Body of pancreas (tissue), 4 donors: ENCODE results near the gene ZNF284.

Experiments
- CTCF ChIP-seq, 7 experiments: fragments of 450-650 bp in 4 of 7; fragments of 200-600 bp in 3 of 7; sonication (generic) in 3 of 7; IDR thresholded peaks; one replicate each; pipeline ENCODE4 v1.5.1; 2016 to 2019; ENCODE audit warnings: antibody characterized with exemption in 7 of 7
- POLR2A ChIP-seq, 3 donors: fragments of 450-650 bp; IDR thresholded peaks; one replicate each; pipeline ENCODE4 v1.6.1; 2016; ENCODE audit warnings: antibody characterized with exemption in 3 of 3, mild to moderate bottlenecking in 2 of 3

GRCh38 chr19:44072543-44073401 is 813 bp downstream of the ZNF284 start:
- TF ChIP-seq CTCF (IDR thresholded peaks at IDR 0.05), result no peak
- TF ChIP-seq POLR2A (IDR thresholded peaks at IDR 0.05), result no peak
